GM21737 (cell line): ENCODE measurements around the gene ZFYVE19.

Experiments
- ATAC-seq: cut with Tn5 transposase; IDR thresholded peaks from one replicate; pipeline ENCODE4 v1.9.1; 2021; ENCODE audit warnings: mild to moderate bottlenecking, moderate library complexity; ENCODE audit not compliant: unreplicated experiment

The ZFYVE19 gene

GRCh38 chr15:40775740-40776536 is 31.0 kb upstream of the ZFYVE19 start:
- no peak for ATAC-seq

- ATAC-seq: no peak
Observed at GRCh38 chr15:40776537-40777141, 30.2 kb upstream of the ZFYVE19 start.

- peak; percentile 71 for ATAC-seq
Observed at GRCh38 chr15:40782609-40783227, 24.2 kb upstream of the ZFYVE19 start.

GRCh38 chr15:40785164-40785563 is 21.7 kb upstream of the ZFYVE19 start:
- no peak for ATAC-seq

- no peak for ATAC-seq
Observed at GRCh38 chr15:40785814-40786213, 21.1 kb upstream of the ZFYVE19 start.

GRCh38 chr15:40787344-40787841 is 19.5 kb upstream of the ZFYVE19 start:
- ATAC-seq: no peak

- no peak for ATAC-seq
Observed at GRCh38 chr15:40787991-40788390, 18.9 kb upstream of the ZFYVE19 start.

GRCh38 chr15:40789119-40789518 is 17.8 kb upstream of the ZFYVE19 start:
- ATAC-seq: no peak

- ATAC-seq: no peak
Observed at GRCh38 chr15:40789999-40790398, 16.9 kb upstream of the ZFYVE19 start.

GRCh38 chr15:40790718-40791117 is 16.2 kb upstream of the ZFYVE19 start:
- no peak for ATAC-seq

- no peak for ATAC-seq
Observed at GRCh38 chr15:40792394-40792793, 14.5 kb upstream of the ZFYVE19 start.

GRCh38 chr15:40793216-40793989 is 13.5 kb upstream of the ZFYVE19 start:
- ATAC-seq: no peak

GRCh38 chr15:40796041-40796440 is 10.8 kb upstream of the ZFYVE19 start:
- ATAC-seq: no peak

- no peak for ATAC-seq
Observed at GRCh38 chr15:40796512-40796911, 10.4 kb upstream of the ZFYVE19 start.

GRCh38 chr15:40799523-40799922 is 7.4 kb upstream of the ZFYVE19 start:
- no peak for ATAC-seq

- no peak for ATAC-seq
Observed at GRCh38 chr15:40803076-40803475, 3.8 kb upstream of the ZFYVE19 start.

- ATAC-seq: no peak
Observed at GRCh38 chr15:40803688-40804087, 3.2 kb upstream of the ZFYVE19 start.

- no peak for ATAC-seq
Observed at GRCh38 chr15:40806672-40807027, 239 bp upstream of the ZFYVE19 start.

GRCh38 chr15:40807888-40808461 is 1.1 kb downstream of the ZFYVE19 start:
- ATAC-seq: no peak

- ATAC-seq: no peak
Observed at GRCh38 chr15:40808861-40809450, 2.1 kb downstream of the ZFYVE19 start.
